Hypothalamus (tissue), 51 donors: ENCODE measurements around the gene KLHL18.
"Not testable (repeated sequence)": the region's sequence is repeated elsewhere in the genome, so short reads cannot be mapped to it uniquely, and the experiment has no call there.

Experiments used
- DNase-seq, 51 donors: peaks; one replicate each; lab custom pipeline; 2025; lab: John Stamatoyannopoulos, UW

KLHL18 gene

DNA sequence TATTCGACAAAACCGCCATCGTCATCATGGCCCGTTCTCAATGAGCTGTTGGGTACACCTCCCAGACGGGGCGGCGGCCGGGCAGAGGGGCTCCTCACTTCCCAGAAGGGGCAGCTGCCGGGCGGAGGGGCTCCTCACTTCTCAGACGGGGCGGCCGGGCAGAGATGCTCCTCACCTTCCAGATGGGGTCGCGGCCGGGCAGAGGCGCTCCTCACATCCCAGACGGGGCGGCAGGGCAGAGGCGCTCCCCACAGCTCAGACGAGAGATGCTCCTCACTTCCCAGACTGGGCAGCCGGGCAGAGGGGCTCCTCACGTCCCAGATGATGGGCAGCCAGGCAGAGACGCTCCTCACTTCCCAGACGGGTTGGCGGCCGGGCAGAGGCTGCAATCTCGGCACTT, 26.5 kb downstream of the KLHL18 start:
- DNase-seq = not testable (repeated sequence)

DNA sequence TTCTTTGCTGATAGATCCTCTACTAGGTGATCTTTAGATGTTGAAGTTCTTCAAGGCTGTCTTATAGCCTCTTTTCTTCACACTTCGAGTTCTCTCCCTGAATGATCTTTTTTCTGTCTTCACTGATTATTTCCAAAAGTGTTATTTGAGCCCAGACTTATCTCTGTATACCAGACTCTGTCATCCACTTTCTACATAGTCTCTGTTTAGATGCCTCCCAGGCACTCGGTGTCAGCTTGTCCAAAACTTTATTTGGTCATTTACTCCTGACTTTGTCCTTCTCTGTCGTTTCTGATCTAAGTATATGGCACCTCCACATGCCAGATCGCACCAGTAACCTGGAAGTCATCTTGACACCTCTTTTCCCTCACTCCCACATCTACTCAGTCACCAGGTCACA, 27.6 kb downstream of the KLHL18 start:
- no peak for DNase-seq

DNA sequence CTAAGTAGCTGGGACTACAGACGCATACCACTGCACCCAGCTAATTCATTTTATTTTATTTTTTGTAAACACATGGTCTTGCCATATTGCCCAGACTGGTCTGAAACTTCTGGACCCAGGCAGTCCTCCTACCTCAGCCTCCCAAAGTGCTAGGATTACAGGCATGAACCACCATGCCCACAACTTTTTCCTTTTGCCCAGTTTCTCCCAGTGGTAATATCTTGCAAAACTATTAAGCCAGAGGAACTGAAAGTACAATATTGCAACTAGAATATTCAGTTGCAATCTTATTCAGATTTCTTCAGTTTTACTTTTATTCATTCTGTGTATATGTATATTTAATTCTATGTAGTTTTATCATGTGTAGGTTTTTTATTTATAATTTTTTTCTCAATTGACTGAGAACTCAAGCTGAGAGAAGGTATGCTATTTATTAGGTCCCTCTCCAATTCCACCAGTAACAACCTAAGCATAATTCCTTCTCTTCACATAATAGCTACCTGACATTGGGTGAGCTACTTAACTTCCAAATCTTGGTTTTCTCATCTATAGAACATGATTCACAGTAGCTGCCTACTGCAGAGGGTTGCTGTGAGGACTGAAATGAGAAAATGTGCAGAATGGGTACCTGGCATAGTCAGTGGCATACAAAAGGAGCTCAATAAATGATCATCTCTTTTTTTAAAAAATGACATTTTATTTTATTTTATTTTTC, 30.8 kb downstream of the KLHL18 start:
- no peak for DNase-seq

DNA sequence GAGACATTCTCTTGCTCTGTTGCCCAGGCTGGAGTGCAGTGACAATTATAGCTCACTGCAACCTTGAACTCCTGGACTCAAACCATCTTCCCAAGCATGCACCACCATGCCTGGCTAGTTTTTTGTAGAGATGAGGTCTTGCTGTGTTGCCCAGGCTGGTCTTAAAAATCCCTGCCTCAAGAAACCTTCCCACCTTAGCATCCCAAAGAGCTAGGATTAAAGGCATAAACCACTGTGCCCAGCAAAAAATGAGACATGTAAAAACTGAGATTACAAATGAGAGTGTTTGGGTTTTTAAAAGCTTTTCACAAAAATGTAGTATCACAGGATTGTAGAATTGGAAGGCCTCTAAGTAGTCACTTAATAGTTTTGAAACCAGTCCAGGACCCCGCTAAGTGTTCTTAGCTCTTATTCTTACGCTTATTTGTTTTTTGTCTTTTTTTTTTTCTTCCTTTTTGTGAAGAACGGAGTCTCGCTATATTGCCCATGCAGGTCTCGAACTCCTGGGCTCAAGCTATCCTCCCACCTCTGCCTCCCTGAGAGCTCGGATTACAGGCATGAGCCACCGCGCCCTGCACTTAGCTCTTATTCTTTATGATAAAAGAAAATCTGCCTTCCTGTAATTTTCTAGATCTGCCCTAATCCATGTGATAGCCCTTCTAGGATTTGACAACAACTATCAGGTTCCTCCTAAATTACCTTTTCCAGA, 31.5 kb downstream of the KLHL18 start:
- no peak for DNase-seq

DNA sequence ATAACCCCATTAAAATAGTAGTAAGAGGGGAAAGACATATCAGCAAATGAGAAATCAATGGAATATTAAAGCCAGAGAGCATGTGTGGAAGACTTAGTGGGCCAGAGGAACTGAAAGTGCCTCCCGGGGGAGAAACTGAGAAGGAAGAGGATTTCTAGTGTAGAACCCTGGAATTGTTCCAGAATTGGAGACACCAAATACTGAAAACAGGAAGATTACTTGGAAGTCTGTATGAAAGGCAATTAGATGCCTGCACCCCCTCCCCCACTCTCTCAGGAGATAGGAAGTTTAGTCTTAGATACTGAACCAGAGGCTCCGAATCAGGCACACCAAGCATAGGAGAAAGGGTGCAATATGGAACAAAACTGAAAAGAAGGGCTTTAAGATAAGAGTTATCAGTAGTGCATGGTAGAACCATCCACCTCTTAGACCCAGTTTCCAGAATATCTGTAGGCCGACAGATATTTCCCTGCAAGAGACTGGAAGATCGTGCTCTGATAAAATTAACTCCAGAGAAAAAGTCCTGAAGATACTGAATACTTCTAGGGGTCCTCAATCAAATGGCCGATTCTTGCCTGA, 32.4 kb downstream of the KLHL18 start:
- DNase-seq = peak in 1 of 51 donors; percentile 16

DNA sequence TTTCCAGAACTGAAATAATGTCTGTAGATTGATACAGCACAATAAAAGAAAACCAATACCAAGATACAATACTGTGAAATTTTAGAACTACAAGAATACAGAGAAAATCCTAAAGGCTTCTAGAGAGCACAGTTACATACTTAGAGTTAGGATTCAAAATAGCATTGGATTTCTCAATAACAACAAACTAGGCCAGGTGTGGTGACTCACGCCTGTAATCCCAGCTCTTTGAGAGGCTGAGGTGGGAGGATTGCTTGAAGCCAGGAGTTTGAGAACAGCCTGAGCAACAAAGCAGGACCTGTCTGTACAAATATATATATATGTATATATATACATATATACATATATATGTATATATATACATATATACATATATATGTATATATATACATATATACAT, 33.4 kb downstream of the KLHL18 start:
- not testable (repeated sequence) for DNase-seq

DNA sequence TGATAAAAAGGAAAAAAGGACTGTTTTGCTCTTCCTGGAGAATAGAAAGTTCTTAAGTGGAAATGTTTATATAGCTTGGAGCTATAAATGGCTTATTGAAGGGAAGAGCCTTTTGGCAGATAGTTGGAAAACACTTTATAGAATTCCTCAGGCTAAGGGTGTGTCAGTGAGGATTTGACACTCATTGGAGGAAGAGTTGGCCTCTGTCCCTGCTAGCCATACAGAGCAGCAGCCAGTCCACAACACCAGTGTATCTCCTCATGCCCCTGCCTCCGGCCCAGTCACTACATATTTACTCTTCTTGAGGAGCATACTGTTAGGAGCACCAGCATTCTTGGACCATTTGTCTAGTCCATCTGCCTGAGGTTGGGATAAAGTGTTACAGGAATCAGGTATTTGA, 36.2 kb downstream of the KLHL18 start:
- no peak for DNase-seq

DNA sequence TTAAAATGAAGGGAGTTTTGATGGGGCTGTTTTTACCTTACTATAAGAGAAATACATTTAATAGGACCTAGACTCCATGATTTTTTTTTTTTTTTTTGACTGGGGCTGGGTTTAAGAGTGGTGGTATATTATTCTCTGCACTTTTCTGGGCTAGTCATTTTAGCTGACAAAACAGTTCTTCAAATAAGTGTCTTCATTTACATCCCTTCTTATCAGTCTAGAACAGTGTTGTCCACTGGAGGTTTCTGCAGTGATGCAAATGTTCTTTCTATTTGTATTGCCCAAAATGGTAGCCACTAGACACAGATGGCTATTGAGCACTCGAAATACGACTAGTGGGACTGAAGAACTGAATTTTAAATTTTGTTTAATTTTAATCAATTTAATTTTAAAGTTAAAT, 37.2 kb downstream of the KLHL18 start:
- DNase-seq = no peak

DNA sequence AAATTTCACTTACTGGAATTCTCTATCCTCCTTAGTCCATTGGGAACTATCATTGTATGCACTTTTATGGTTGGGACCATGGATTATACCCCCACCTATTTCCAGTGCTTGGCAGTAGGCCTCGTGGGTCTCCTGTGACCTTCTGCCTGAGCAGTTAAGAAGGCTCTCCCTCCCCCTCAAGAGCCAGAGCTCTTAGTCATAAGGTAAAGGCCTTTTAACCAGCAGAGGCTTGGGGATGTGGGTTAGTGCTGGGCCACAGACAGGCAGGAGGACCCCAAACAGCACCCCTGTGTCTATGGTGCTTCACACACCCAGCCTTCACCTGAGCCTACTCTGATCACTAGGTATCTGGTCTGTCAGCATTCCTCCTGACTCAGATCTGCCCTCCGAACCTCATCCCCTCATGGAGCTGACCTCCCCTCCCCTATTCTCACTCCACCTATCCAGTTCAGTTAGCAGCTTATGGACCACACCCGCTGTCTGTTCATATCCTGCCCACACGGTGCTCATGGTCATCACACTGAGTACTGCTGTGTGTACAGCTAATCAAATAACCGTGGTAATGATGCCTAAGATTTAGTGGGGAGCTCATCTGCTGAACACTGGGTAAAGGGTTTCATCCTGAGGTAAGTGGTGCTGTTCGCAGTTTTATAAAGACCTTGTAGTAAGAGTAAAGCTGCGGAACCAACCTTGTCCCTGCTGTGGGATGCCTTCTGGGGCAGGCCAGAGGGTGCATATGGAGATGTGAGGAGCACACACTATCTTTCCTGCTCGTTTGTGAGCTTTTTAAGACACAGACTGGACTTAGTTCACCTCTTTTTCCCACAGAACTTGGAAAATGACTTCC, 40.9 kb downstream of the KLHL18 start:
- DNase-seq = no peak

DNA sequence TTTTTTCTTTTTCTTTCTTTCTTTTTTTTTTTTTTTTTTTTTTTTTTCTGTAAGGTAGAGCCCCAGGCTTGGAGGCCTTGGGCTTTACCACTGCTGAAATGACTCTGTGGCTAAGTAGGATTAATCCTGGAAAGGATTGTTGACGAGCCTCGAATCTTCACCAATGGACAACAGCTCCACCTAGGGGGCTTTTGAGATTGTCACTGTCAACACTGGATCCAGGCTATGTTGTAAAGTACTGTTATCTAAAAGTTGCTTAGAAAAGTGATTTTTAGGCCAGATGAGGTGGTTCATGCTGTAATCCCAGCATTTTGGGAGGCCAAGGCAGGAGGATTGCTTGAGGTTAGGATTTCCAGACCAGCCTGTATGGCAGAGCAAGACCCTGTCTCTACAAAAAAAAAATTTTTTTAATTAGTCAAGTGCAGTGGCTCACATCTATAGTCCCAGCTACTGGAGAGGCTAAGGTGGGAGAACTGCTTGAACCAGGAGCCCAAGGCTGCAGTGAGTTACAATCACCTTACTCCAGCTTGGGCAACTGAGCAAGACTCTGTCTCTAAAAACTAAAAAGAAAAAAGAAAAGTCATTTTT, 41.6 kb downstream of the KLHL18 start:
- peak in 33 of 51 donors; percentile 1 to 71 (median 23) for DNase-seq

DNA sequence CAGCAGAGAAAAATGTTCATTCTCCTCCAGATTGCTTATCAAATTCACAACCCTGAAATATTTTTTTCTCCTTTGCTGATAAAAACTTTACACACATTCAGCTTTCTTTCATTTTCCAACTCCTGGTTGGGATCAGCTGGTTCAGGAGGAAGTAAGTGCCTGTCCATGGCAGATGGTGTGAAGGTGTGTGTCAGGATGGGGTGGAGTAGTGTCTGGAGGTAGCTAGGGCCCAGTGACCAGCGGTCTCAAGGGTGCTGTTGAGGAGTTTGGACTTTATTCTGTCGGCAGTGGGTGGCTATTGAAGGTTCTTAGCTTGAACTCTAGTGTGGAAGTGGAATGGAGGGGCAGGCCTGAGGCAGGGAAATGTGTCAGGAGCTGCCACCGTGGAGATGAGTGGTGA, 51.2 kb downstream of the KLHL18 start:
- DNase-seq = no peak

DNA sequence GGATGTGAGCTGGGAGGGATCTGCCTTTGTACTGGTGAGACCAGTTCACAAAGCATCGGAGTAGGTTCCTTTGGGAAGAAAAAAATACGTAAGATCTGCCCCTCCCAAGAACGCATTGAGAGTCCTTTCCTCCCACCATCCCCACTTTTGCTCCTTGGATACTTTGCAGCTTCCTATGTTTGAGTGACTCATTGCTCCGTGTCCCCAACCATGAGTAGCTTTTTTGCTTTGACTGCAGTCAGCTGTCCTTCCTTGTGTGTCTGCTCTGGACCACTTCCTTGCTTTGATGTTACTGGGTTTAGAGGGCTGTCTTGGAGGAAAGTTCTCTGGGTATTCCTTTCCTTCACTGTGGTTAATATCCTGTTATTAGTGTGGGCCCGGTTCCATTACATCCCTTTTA, 54.9 kb downstream of the KLHL18 start:
- peak in 1 of 51 donors; percentile 11 for DNase-seq

DNA sequence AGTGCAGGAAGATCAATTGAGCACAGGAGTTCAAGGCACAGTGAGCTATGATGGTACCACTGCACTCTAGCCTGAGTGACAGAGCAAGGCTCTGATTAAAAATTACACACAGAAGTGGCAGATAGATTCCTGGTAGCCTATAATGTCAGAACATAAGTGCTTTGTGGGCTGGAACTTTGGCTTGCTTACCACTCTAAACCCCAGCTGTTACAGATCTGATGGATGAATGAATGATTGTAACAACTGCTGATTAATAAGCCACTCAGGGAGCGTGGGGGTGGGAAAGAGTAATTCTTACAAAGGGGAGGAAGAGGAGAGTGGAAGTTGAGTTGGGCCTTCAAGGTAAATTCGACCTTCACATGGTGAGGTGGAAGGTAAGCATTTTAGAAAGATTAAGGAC, 57.2 kb downstream of the KLHL18 start:
- DNase-seq = no peak

DNA sequence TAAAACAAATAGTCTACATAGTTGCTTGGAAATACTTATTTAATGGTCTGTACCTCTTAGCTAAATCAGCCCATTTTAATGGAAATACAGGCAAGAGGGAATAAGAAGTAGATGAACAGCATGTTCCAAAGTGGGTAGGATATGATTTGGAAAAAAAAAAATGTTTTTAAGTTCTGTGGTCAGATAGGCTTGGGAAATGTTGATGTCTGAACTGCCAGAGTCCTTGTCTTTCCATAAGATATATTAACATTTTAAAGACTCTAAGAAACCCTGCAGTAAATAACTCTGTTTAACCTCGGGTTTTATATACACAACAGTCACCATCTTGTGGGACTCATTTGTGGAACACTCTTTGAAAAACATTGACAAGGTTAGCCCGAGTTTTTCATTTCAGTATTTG, 58.1 kb downstream of the KLHL18 start:
- DNase-seq = no peak

DNA sequence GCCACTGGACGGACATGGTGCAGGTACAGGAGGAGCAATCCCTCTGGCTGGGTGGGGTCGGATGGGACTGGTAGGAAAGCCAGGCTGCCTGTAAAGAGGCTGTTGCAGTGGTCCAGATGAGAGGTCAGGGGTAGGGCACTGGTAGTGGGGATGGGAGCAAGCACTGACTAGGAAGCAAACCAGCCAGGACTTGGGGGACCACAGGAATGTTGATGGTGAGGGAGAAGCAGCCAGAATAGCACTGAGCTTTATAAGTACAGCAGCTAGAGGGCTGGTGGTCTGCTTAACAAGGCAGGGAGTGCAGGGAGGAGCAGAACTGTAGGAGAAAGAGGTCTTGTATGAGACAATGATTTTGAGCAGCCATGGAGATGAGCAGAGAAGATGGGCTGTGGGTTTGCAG, 59.4 kb downstream of the KLHL18 start:
- DNase-seq = no peak

DNA sequence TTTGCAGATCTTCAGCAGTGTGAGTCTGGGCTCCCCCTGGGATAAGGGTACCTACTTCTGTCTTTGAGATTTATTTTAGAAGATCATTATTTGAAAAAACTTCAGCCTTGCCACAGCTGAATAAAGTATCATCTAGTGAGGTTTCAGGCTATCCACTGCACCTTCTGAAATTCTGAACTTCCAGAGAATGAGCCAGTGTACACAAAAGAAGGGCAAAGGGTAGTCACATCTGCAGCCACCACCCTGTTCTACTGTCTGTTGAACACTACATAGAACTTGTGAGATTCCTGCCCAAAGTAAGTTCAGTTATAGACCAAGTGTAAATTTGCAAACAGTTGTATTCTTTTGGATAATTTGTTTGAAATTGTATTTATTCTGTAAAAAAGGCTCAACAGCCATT, 60.1 kb downstream of the KLHL18 start:
- DNase-seq = no peak

DNA sequence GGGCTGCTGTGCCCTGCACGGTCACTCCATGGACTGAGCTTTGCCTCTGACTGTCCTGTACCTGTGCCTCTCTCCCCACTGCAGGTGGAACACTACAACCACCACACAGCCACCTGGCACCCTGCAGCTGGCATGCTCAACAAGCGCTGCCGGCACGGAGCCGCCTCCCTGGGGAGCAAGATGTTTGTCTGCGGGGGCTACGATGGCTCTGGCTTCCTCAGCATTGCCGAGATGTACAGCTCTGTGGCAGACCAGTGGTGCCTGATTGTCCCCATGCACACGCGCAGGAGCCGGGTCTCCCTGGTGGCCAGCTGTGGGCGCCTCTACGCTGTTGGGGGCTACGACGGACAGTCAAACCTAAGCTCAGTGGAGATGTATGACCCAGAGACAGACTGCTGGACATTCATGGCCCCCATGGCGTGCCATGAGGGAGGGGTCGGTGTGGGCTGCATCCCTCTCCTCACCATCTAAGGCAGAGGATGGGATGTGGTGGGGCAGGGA, 60.8 kb downstream of the KLHL18 start:
- no peak for DNase-seq

DNA sequence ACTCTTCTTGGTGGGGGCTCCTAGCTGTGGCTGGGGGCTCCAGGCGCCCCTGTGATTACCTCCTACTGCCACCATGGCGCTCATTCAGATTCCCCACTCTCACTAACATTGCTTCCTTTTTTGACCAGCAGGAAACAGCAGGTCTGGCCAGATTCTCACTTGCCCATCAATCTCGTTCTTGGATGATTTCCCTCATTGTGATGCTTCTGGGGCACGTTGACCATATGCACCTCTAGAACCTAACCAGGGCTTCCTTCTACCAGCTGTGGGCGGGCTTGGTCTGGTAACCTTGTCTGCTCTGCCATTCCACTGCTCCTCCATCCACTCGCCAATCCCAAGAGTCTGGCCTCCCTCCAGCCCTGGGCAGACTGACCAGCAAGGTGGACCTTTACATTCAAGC, 62.2 kb downstream of the KLHL18 start:
- DNase-seq = no peak

DNA sequence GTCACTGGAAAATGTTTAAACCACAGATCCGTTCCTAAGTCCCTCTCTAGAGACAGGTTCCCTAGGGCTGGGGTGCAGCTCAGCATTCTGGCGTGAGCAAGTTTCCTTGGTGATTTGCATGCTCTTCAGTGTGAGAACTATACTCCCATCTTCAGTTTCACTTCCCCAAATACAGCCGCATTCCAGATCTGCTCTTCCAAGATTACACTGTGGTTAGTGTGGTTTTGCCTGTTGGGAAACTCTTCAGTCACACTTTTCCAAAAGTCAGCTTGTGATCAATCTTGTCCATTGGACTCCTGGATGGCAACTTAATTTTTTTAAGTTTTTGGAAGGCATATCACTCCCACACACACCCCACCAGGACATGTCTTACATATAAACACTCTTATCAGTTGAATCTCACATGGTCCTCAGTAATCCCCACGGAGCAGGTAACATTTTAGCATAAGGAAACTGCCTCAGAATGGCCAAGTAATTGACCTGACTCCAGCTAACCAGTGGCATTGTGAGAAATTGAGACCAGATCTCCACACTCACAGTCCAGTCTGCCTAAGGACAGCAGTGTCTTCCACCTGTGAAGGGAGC, 64.6 kb downstream of the KLHL18 start:
- no peak for DNase-seq
